Astrocyte (in vitro differentiated cells and primary cell): ENCODE results near the gene PFDN2. TPM values are rescaled to one million over a fixed set of nuclear protein-coding genes. Genes with fewer than 3 reads are reported as not detected.
"Not testable (repeated sequence)": the region's sequence is repeated elsewhere in the genome, so short reads cannot be mapped to it uniquely, and the experiment has no call there.

ENCODE experiments used
- DNase-seq: peaks from one replicate; pipeline ENCODE4 v3.0.0-alpha.2; 2010; ENCODE audit warnings: low read depth
- FAIRE-seq: peaks from 2 replicates; lab custom pipeline; 2011; peaks lifted over from hg19 to GRCh38; lab: Jason Lieb, UNC
- H2AFZ ChIP-seq: 2 replicates; pipeline ENCODE4 v1.6.0; 2012; ENCODE audit warnings: low read depth, low read length, inconsistent platforms
- H3K27ac ChIP-seq: 2 replicates; pipeline ENCODE4 v1.5.1; 2011; ENCODE audit warnings: low read depth, low read length, inconsistent platforms
- H3K27me3 ChIP-seq: 2 replicates; pipeline ENCODE4 v1.6.0; 2011; ENCODE audit warnings: low read length, inconsistent platforms; ENCODE audit not compliant: insufficient read depth
- H3K36me3 ChIP-seq: 2 replicates; pipeline ENCODE4 v1.5.1; 2011; ENCODE audit warnings: low read length, inconsistent platforms; ENCODE audit not compliant: insufficient read depth
- H3K4me1 ChIP-seq: 2 replicates; pipeline ENCODE4 v1.5.1; 2011; ENCODE audit warnings: low read length, inconsistent platforms; ENCODE audit not compliant: insufficient read depth
- H3K4me2 ChIP-seq: 2 replicates; pipeline ENCODE4 v1.6.0; 2012; ENCODE audit warnings: low read length, inconsistent platforms
- H3K4me3 ChIP-seq: 2 replicates; pipeline ENCODE4 v1.5.1; 2011; ENCODE audit warnings: low read depth, mild to moderate bottlenecking, low read length, inconsistent platforms; ENCODE audit not compliant: insufficient read depth
- H3K79me2 ChIP-seq: 2 replicates; pipeline ENCODE4 v1.6.0; 2012; ENCODE audit warnings: mild to moderate bottlenecking, low read length, inconsistent platforms; ENCODE audit not compliant: insufficient read depth
- H3K9ac ChIP-seq: 2 replicates; pipeline ENCODE4 v1.6.0; 2012; ENCODE audit warnings: mild to moderate bottlenecking, low read length, inconsistent platforms
- H3K9me3 ChIP-seq: 2 replicates; pipeline ENCODE4 v1.5.1; 2012; ENCODE audit warnings: low read depth, mild to moderate bottlenecking, low read length, inconsistent platforms; ENCODE audit not compliant: insufficient read depth
- H4K20me1 ChIP-seq: 2 replicates; pipeline ENCODE4 v1.6.0; 2012; ENCODE audit warnings: low read length, inconsistent platforms; ENCODE audit not compliant: insufficient read depth
- H3K27ac Mint-ChIP-seq: one replicate; pipeline ENCODE4 v1.8.0; 2021; ENCODE audit warnings: mild to moderate bottlenecking, mixed read lengths; ENCODE audit not compliant: unreplicated experiment
- H3K27me3 Mint-ChIP-seq: one replicate; pipeline ENCODE4 v1.8.0; 2021; ENCODE audit warnings: low read depth, mixed read lengths; ENCODE audit not compliant: unreplicated experiment
- H3K36me3 Mint-ChIP-seq: one replicate; pipeline ENCODE4 v1.8.0; 2021; ENCODE audit warnings: low read depth, mixed read lengths; ENCODE audit not compliant: unreplicated experiment
- H3K4me1 Mint-ChIP-seq: one replicate; pipeline ENCODE4 v1.8.0; 2021; ENCODE audit warnings: low read depth, mixed read lengths; ENCODE audit not compliant: unreplicated experiment
- H3K4me3 Mint-ChIP-seq: one replicate; pipeline ENCODE4 v1.8.0; 2021; ENCODE audit warnings: mild to moderate bottlenecking, moderate library complexity, mixed read lengths; ENCODE audit not compliant: unreplicated experiment
- H3K9me3 Mint-ChIP-seq: one replicate; pipeline ENCODE4 v1.8.0; 2021; ENCODE audit warnings: mild to moderate bottlenecking, mixed read lengths; ENCODE audit not compliant: unreplicated experiment
- EZH2 ChIP-seq: IDR thresholded peaks from 2 replicates; pipeline ENCODE4 v1.6.1; 2012; ENCODE audit warnings: mild to moderate bottlenecking, low read length, inconsistent platforms; ENCODE audit not compliant: insufficient read depth
- total RNA-seq: library from RNA; stranded (reverse); gene quantifications from 2 replicates; pipeline ENCODE4 v1.2.1, GENCODE V29; 2021
- TF ChIP-seq, protein P1 (sequence below): IDR thresholded peaks from 2 replicates; pipeline ENCODE4 v1.5.1; 2011; ENCODE audit warnings: low read depth, mild to moderate bottlenecking, inconsistent platforms, low read length, moderate library complexity; ENCODE audit not compliant: insufficient read depth

Gene PFDN2
- total RNA-seq, 1 donor from 2014 or later: 111 TPM

GRCh38 chr1:161068306-161069234 is 49.3 kb downstream of the PFDN2 start:
- peaks cover 13% of the 10 kb centered on the region for H3K4me1 Mint-ChIP-seq
- peaks cover 6% of the 10 kb centered on the region for H3K36me3 Mint-ChIP-seq
- no peaks in the 10 kb centered on the region for H3K4me1 ChIP-seq
- H3K4me3 Mint-ChIP-seq: no peak overlapping the region
- H3K27me3 ChIP-seq: no peaks in the 10 kb centered on the region
- H3K36me3 ChIP-seq: no peaks in the 10 kb centered on the region
- TF ChIP-seq EZH2: no peak
- TF ChIP-seq, protein P1, sequence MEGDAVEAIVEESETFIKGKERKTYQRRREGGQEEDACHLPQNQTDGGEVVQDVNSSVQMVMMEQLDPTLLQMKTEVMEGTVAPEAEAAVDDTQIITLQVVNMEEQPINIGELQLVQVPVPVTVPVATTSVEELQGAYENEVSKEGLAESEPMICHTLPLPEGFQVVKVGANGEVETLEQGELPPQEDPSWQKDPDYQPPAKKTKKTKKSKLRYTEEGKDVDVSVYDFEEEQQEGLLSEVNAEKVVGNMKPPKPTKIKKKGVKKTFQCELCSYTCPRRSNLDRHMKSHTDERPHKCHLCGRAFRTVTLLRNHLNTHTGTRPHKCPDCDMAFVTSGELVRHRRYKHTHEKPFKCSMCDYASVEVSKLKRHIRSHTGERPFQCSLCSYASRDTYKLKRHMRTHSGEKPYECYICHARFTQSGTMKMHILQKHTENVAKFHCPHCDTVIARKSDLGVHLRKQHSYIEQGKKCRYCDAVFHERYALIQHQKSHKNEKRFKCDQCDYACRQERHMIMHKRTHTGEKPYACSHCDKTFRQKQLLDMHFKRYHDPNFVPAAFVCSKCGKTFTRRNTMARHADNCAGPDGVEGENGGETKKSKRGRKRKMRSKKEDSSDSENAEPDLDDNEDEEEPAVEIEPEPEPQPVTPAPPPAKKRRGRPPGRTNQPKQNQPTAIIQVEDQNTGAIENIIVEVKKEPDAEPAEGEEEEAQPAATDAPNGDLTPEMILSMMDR: no peak
- no peak overlapping the region for H3K27ac Mint-ChIP-seq
- H3K4me3 ChIP-seq: no peak overlapping the region
- no peak overlapping the region for H3K27ac ChIP-seq
- H3K4me2 ChIP-seq: no peak overlapping the region
- no peaks in the 10 kb centered on the region for H3K9me3 Mint-ChIP-seq
- no peaks in the 10 kb centered on the region for H3K9me3 ChIP-seq
- FAIRE-seq (no peak), DNase-seq (no peak)
- H4K20me1 ChIP-seq: no peaks in the 10 kb centered on the region
- no peak overlapping the region for H3K9ac ChIP-seq
- H2AFZ ChIP-seq: no peak overlapping the region
- H3K27me3 Mint-ChIP-seq: peaks cover 17% of the 10 kb centered on the region
- H3K79me2 ChIP-seq: no peaks in the 10 kb centered on the region

DNA sequence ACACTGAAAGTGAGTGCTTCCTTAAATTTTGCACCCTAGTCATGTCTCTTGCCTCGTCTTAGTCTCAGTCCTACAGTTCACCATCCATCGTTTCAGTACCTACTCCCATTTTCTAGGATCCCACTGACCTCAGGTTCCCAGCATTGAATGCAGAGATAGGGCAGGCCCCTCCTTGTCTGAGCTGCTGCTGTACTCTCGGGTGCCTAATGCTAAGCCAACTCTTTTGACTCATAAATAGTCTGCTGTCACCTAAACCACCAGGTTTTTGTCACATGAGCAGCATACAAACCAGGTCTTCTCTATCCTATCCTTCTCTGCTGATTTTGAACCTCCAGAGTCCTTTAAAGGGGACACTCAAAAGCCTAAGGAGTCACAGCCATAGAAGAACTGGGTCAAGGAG is 51.1 kb downstream of the PFDN2 start:
- no peak for TF ChIP-seq EZH2
- TF ChIP-seq, protein P1: no peak
- no peaks in the 10 kb centered on the region for H4K20me1 ChIP-seq
- H3K27me3 ChIP-seq: no peaks in the 10 kb centered on the region
- H3K4me2 ChIP-seq: no peak overlapping the region
- Mint-ChIP-seq H3K4me1 (peaks cover 6% of the 10 kb centered on the region), H3K4me3 (no peak overlapping the region), H3K27me3 (peaks cover 18% of the 10 kb centered on the region), H3K36me3 (peaks cover 4% of the 10 kb centered on the region), H3K9me3 (no peaks in the 10 kb centered on the region), H3K27ac (no peak overlapping the region)
- H3K36me3 ChIP-seq: no peaks in the 10 kb centered on the region
- H3K27ac ChIP-seq: no peak overlapping the region
- FAIRE-seq (no peak), DNase-seq (no peak)
- H2AFZ ChIP-seq: no peak overlapping the region
- H3K4me1 ChIP-seq: no peaks in the 10 kb centered on the region
- no peaks in the 10 kb centered on the region for H3K79me2 ChIP-seq
- H3K9me3 ChIP-seq: no peaks in the 10 kb centered on the region
- H3K9ac ChIP-seq: no peak overlapping the region
- H3K4me3 ChIP-seq: no peak overlapping the region

GRCh38 chr1:161065681-161066080 is 52.2 kb downstream of the PFDN2 start:
- not testable (repeated sequence) for H4K20me1 ChIP-seq, DNase-seq, H3K27me3 ChIP-seq, H3K4me3 ChIP-seq, H3K36me3 ChIP-seq, H3K36me3 Mint-ChIP-seq, H3K9ac ChIP-seq, H3K4me1 Mint-ChIP-seq, H3K79me2 ChIP-seq, H3K27ac ChIP-seq, H3K4me1 ChIP-seq, H3K9me3 ChIP-seq, H3K4me3 Mint-ChIP-seq, H3K4me2 ChIP-seq, H3K9me3 Mint-ChIP-seq, H3K27ac Mint-ChIP-seq, H2AFZ ChIP-seq, FAIRE-seq
- H3K27me3 Mint-ChIP-seq: peaks cover 18% of the 10 kb centered on the region

- not testable (repeated sequence) for H3K36me3 ChIP-seq, H3K4me3 Mint-ChIP-seq, H3K4me1 ChIP-seq, H3K4me3 ChIP-seq, H3K9me3 ChIP-seq, H3K9ac ChIP-seq, H2AFZ ChIP-seq, H3K4me2 ChIP-seq, FAIRE-seq, DNase-seq, H3K27ac ChIP-seq, H3K27me3 ChIP-seq, H3K27ac Mint-ChIP-seq, H4K20me1 ChIP-seq, H3K79me2 ChIP-seq, H3K9me3 Mint-ChIP-seq, H3K4me1 Mint-ChIP-seq, H3K36me3 Mint-ChIP-seq
- H3K27me3 Mint-ChIP-seq: peaks cover 18% of the 10 kb centered on the region
Observed at GRCh38 chr1:161063936-161064335, 53.9 kb downstream of the PFDN2 start.
